Body of pancreas (tissue), 4 donors: ENCODE results near the gene ANO4. TPM values are rescaled to one million over a fixed set of nuclear protein-coding genes. Genes with fewer than 3 reads are reported as not detected.
"Not testable (repeated sequence)": the region's sequence is repeated elsewhere in the genome, so short reads cannot be mapped to it uniquely, and the experiment has no call there.

Source experiments
- ATAC-seq: fragments of 150-250 bp; one replicate; pipeline ENCODE4 v1.9.1; 2016
- DNase-seq, 4 donors: peaks; one replicate each; pipeline ENCODE4 v3.0.0-alpha.2; 2019
- H3K27ac ChIP-seq, 4 donors: fragments of 200-600 bp; sonication (generic); 1 replicate in 3 of 4; 2 replicates in 1 of 4; pipeline versions ENCODE4 v1.5.1 to v1.6.1; 2016 to 2019; ENCODE audit warnings: mild to moderate bottlenecking in 1 of 4, mixed read lengths in 1 of 4, moderate library complexity in 1 of 4
- H3K27me3 ChIP-seq, 2 donors: fragments of 200-600 bp; sonication (generic); one replicate each; pipeline ENCODE4 v1.6.0; 2016; ENCODE audit warnings: mild to moderate bottlenecking in 1 of 2
- H3K36me3 ChIP-seq, 2 donors: fragments of 200-600 bp; sonication (generic); replicated peaks in 1 of 2; 2 replicates each; pipeline ENCODE4 v1.5.1; 2016; ENCODE audit warnings: low read depth in 2 of 2; ENCODE audit not compliant: insufficient read depth in 1 of 2
- H3K4me1 ChIP-seq: fragments of 200-600 bp; sonication (generic); one replicate; pipeline ENCODE4 v1.6.0; 2016
- H3K4me3 ChIP-seq, 2 donors: fragments of 200-600 bp; sonication (generic); 1 replicate in 1 of 2; 2 replicates in 1 of 2; pipeline ENCODE4 v1.5.1; 2016 to 2019
- H3K9me3 ChIP-seq, 3 donors: fragments of 200-600 bp; sonication (generic); 1 replicate in 2 of 3; 2 replicates in 1 of 3; pipeline ENCODE4 v1.5.1; 2016
- CTCF ChIP-seq, 7 experiments: fragments of 450-650 bp in 4 of 7; fragments of 200-600 bp in 3 of 7; sonication (generic) in 3 of 7; IDR thresholded peaks; one replicate each; pipeline ENCODE4 v1.5.1; 2016 to 2019; ENCODE audit warnings: antibody characterized with exemption in 7 of 7
- POLR2A ChIP-seq, 3 donors: fragments of 450-650 bp; IDR thresholded peaks; one replicate each; pipeline ENCODE4 v1.6.1; 2016; ENCODE audit warnings: antibody characterized with exemption in 3 of 3, mild to moderate bottlenecking in 2 of 3
- WGBS, 2 donors: methylation state at CpG; one replicate each; pipeline ENCODE4 v1.1.5; 2017; 5-methylcytosine and 5-hydroxymethylcytosine counted together
- intact Hi-C: fragments of 100-400 bp; cut with DNase I; formaldehyde crosslinking; loops from one replicate; pipeline ENCODE4 v1.15.1; 2023
- total RNA-seq, 2 donors: library from RNA; depleted of rRNA; stranded (reverse); fragments of >200 nt; gene quantifications; one replicate each; pipeline ENCODE4 v1.1.0, GENCODE V29; 2016

ANO4 gene
- total RNA-seq, 2 donors from 2014 or later, result 1.6 TPM; not detected in 1

DNA sequence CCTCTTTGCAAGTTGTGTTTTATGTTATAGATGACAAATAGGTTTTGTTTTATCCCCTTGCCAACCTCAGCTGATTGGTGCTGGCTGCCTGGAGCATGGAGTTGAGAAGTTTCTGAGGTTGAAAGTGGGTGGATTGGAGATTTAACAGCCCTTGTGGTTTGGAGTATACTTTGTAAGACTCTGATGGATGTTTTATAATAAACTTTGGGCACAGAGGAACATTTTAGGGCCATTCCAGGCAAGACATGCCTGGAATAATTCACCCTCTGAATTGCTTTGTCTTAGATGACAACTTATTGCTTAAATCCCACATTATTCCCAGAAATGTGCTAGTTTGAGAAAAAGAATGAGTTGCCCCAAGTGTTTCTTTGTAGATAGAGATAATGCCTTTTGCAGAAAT lies 256.6 kb downstream of the ANO4 start:
- H3K9me3 ChIP-seq, result no peaks in the 10 kb centered on the region
- ATAC-seq, result no peak
- H3K4me3 ChIP-seq, result no peak overlapping the region
- no peaks in the 10 kb centered on the region for H3K36me3 ChIP-seq
- intact Hi-C loops, result no loop called here
- H3K27me3 ChIP-seq, result no peaks in the 10 kb centered on the region
- H3K27ac ChIP-seq, result peak overlapping the region; percentile 66 to 85 (median 82)
- no peak for DNase-seq
- TF ChIP-seq POLR2A (IDR thresholded peaks at IDR 0.05), result no peak
- TF ChIP-seq CTCF (IDR thresholded peaks at IDR 0.05), result no peak
- H3K4me1 ChIP-seq, result peaks cover 40% of the 10 kb centered on the region

GRCh38 chr12:101051901-101052550 lies 257.4 kb downstream of the ANO4 start:
- TF ChIP-seq CTCF (IDR thresholded peaks at IDR 0.05) (no peak), POLR2A (IDR thresholded peaks at IDR 0.05) (peak in 1 of 3 donors; percentile 37)
- Histone ChIP-seq H3K27me3 (no peaks in the 10 kb centered on the region), H3K36me3 (no peaks in the 10 kb centered on the region), H3K9me3 (no peaks in the 10 kb centered on the region), H3K4me3 (no peak overlapping the region), H3K27ac (peak overlapping the region; percentile 66 to 85 (median 82)), H3K4me1 (peaks cover 32% of the 10 kb centered on the region)
- DNase-seq (peak; percentile 58 to 82 (median 63)), ATAC-seq (peak; percentile 97)
- WGBS, 2 donors, result 6 to 10% methylated on average over 5 to 8 of the region's 8 CpGs
- intact Hi-C loops, result no loop called here

DNA sequence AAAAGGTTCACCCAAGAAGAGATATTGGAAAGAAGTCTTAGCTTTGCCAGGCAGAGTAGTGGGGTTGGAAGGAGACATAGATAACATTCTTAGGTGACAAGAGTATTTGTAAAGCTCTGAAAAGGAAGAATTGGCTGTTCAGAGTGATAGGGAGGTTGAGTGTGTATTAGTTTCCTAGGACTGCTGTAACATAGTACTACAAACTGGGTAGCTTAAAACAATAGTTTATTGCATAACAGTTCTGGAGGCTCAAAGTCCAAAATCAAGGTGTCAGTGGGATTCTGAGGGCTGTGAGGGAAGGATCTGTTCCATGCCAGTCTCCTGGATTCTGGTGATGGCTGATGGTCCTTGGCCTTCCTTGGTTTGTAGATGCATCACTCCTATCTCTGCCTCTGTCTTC lies 258.6 kb downstream of the ANO4 start:
- peak overlapping the region in 2 of 4 donors; percentile 81 to 85 for H3K27ac ChIP-seq
- H3K4me3 ChIP-seq, result no peak overlapping the region
- peaks cover 31% of the 10 kb centered on the region for H3K4me1 ChIP-seq
- no peak for TF ChIP-seq CTCF (IDR thresholded peaks at IDR 0.05)
- TF ChIP-seq POLR2A (IDR thresholded peaks at IDR 0.05), result no peak
- intact Hi-C loops, result no loop called here
- no peaks in the 10 kb centered on the region for H3K27me3 ChIP-seq
- DNase-seq (no peak), ATAC-seq (no peak)
- no peaks in the 10 kb centered on the region for H3K9me3 ChIP-seq
- H3K36me3 ChIP-seq, result no peaks in the 10 kb centered on the region

GRCh38 chr12:101055940-101056339 lies 261.4 kb downstream of the ANO4 start:
- ATAC-seq, result no peak
- H3K9me3 ChIP-seq, result no peaks in the 10 kb centered on the region
- DNase-seq, result no peak
- no peaks in the 10 kb centered on the region for H3K27me3 ChIP-seq
- intact Hi-C loops, result no loop called here
- H3K27ac ChIP-seq, result no peak overlapping the region
- no peak for TF ChIP-seq POLR2A (IDR thresholded peaks at IDR 0.05)
- no peak for TF ChIP-seq CTCF (IDR thresholded peaks at IDR 0.05)
- H3K4me1 ChIP-seq, result peaks cover 26% of the 10 kb centered on the region
- H3K36me3 ChIP-seq, result no peaks in the 10 kb centered on the region
- H3K4me3 ChIP-seq, result no peak overlapping the region

DNA sequence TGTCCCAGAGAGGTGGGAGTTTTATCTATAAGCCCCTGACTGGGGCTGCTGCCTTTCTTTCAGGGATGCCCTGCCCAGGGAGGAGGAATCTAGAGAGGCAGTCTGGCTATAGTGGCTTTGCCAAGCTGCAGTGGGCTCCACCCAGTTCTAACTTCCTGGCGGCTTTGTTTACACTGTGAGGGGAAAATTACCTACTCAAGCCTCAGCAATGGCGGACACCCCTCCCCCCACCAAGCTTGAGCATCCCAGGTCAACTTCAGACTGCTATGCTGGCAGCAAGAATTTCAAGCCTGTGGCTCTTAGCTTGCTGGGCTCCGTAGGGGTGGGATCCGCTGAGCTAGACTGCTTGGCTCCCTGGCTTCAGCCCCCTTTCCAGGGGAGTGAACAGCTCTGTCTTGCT lies 267.9 kb downstream of the ANO4 start:
- intact Hi-C loops, H3K9me3 ChIP-seq, ATAC-seq, H3K27me3 ChIP-seq, DNase-seq, H3K4me1 ChIP-seq, H3K4me3 ChIP-seq, H3K27ac ChIP-seq, H3K36me3 ChIP-seq: not testable (repeated sequence)
- 79 to 92% methylated on average over 2 to 4 of the region's 4 CpGs for WGBS, 2 donors
